ENCODE results near the gene RAPGEF3. TPM values are rescaled to one million over a fixed set of nuclear protein-coding genes. Genes with fewer than 3 reads are reported as not detected.

The RAPGEF3 gene
- total RNA-seq, 2 donors from 2014 or later: 11.4 to 19.6 TPM

DNA sequence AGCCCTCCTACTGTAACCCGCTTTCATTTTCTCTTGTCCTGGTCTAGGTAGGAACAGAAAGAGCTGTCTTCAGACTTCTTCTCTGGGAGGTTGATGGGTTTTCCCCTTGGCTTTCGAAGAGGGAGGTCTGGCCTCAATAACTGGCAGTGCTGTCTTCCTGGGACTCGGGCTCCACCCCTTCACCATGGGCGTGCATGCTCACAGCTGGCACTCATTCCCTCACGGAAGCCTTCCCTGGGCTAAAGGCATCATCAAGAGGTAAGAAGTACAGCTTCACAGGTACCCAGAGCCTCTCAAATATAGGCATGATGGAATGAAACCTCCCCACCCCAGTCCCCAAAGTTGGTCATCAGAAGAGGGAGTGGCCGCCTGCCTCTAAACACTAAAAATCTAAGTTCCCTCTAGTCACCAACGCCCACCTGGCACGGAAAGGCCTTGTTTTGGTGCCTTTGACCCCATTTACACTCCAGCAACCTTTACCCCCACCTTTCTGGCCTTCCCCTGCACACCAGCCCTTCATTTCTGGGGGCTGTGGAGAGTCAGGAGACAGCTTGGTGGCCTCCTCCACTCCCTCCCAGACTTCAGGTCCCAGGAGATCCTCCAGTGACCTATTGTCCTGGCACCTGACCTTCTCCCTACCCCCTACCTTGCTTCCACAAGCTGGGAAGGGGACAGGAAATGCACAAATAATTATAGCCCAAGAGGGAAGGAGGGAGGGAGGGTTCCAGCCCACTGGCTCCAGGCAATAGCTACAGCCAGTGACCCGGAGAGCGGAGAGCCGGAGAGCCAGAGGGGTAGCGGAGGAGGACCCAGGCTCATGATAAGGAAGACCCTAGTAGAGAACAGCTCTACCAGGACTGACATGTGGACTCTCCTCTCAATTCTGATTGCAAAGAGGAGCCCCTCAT, 2.8 kb downstream of the RAPGEF3 start:
- 94 to 95% methylated on average over 11 to 12 of the region's 12 CpGs for WGBS, 2 experiments (ENCODE audit: insufficient coverage in 1 of 2, insufficient read length in 1 of 2)
- no peak overlapping the region for H3K4me3 ChIP-seq (ENCODE audit: low read length)
- no peaks in the 10 kb centered on the region for H3K9me3 ChIP-seq (ENCODE audit: control insufficient read depth, low read length)
- no peaks in the 10 kb centered on the region for H3K9me3 Mint-ChIP-seq
- DNase-seq: no peak
- H3K27me3 ChIP-seq (ENCODE audit: control insufficient read depth, insufficient read depth, low read length, poor library complexity, severe bottlenecking): no peaks in the 10 kb centered on the region
- peaks cover 52% of the 10 kb centered on the region for H3K4me1 Mint-ChIP-seq
- H3K27ac Mint-ChIP-seq: peak overlapping the region; percentile 58
- no peak overlapping the region for H3K4me3 Mint-ChIP-seq
- no peak overlapping the region for H3K9ac ChIP-seq (ENCODE audit: extremely low read depth, low read length, poor library complexity, severe bottlenecking)
- H3K27me3 Mint-ChIP-seq (ENCODE audit: insufficient read depth): no peaks in the 10 kb centered on the region
- no peaks in the 10 kb centered on the region for H3K36me3 ChIP-seq (ENCODE audit: control insufficient read depth, insufficient read depth, low read length)
- peaks cover 8% of the 10 kb centered on the region for H3K4me1 ChIP-seq (ENCODE audit: control insufficient read depth, insufficient read depth, low read length)
- TF ChIP-seq CTCF (conservative IDR thresholded peaks at IDR 0.05): no peak
- H3K27ac ChIP-seq (ENCODE audit: low read depth, low read length): no peak overlapping the region
- peaks cover 4% of the 10 kb centered on the region for H3K36me3 Mint-ChIP-seq (ENCODE audit: low read depth)

- Histone ChIP-seq H3K9ac (ENCODE audit: extremely low read depth, low read length, poor library complexity, severe bottlenecking) (no peak overlapping the region), H3K36me3 (ENCODE audit: control insufficient read depth, insufficient read depth, low read length) (no peaks in the 10 kb centered on the region), H3K9me3 (ENCODE audit: control insufficient read depth, low read length) (no peaks in the 10 kb centered on the region), H3K4me1 (ENCODE audit: control insufficient read depth, insufficient read depth, low read length) (peaks cover 8% of the 10 kb centered on the region), H3K4me3 (ENCODE audit: low read length) (no peak overlapping the region), H3K27me3 (ENCODE audit: control insufficient read depth, insufficient read depth, low read length, poor library complexity, severe bottlenecking) (no peaks in the 10 kb centered on the region), H3K27ac (ENCODE audit: low read depth, low read length) (no peak overlapping the region)
- peaks cover 6% of the 10 kb centered on the region for H3K36me3 Mint-ChIP-seq (ENCODE audit: low read depth)
- H3K9me3 Mint-ChIP-seq: no peaks in the 10 kb centered on the region
- WGBS, 2 experiments (ENCODE audit: insufficient coverage in 1 of 2, insufficient read length in 1 of 2): 89 to 98% methylated on average over 2 to 3 of the region's 3 CpGs
- H3K27ac Mint-ChIP-seq: no peak overlapping the region
- no peaks in the 10 kb centered on the region for H3K27me3 Mint-ChIP-seq (ENCODE audit: insufficient read depth)
- no peak for TF ChIP-seq CTCF (conservative IDR thresholded peaks at IDR 0.05)
- H3K4me3 Mint-ChIP-seq: no peak overlapping the region
- DNase-seq: peak; percentile 68
- peaks cover 52% of the 10 kb centered on the region for H3K4me1 Mint-ChIP-seq
Measured at GRCh38 chr12:47754881-47755280, 3.8 kb downstream of the RAPGEF3 start.

- no peak overlapping the region for H3K4me3 Mint-ChIP-seq
- Histone ChIP-seq H3K36me3 (ENCODE audit: control insufficient read depth, insufficient read depth, low read length) (no peaks in the 10 kb centered on the region), H3K4me3 (ENCODE audit: low read length) (no peak overlapping the region), H3K9ac (ENCODE audit: extremely low read depth, low read length, poor library complexity, severe bottlenecking) (no peak overlapping the region), H3K9me3 (ENCODE audit: control insufficient read depth, low read length) (no peaks in the 10 kb centered on the region), H3K27me3 (ENCODE audit: control insufficient read depth, insufficient read depth, low read length, poor library complexity, severe bottlenecking) (no peaks in the 10 kb centered on the region), H3K27ac (ENCODE audit: low read depth, low read length) (no peak overlapping the region), H3K4me1 (ENCODE audit: control insufficient read depth, insufficient read depth, low read length) (peaks cover 8% of the 10 kb centered on the region)
- no peaks in the 10 kb centered on the region for H3K27me3 Mint-ChIP-seq (ENCODE audit: insufficient read depth)
- no peak overlapping the region for H3K27ac Mint-ChIP-seq
- no peak for DNase-seq
- 94 to 100% methylated on average over 1 to 4 of the region's 4 CpGs for WGBS, 2 experiments (ENCODE audit: insufficient coverage in 1 of 2, insufficient read length in 1 of 2)
- peaks cover 52% of the 10 kb centered on the region for H3K4me1 Mint-ChIP-seq
- no peaks in the 10 kb centered on the region for H3K9me3 Mint-ChIP-seq
- no peak for TF ChIP-seq CTCF (conservative IDR thresholded peaks at IDR 0.05)
- peaks cover 9% of the 10 kb centered on the region for H3K36me3 Mint-ChIP-seq (ENCODE audit: low read depth)
Measured at GRCh38 chr12:47754126-47754525, 4.6 kb downstream of the RAPGEF3 start.

Data from endodermal cell (in vitro differentiated cells).